Stimulated activated CD4-positive, alpha-beta T cell treated with anti-CD3 and anti-CD28 coated beads, Interleukin-2, amount 100 ng/mL, for 24 hours (primary cell): ENCODE measurements around the gene ANO7.

Experiments
- DNase-seq, 2 donors: peaks; one replicate each; pipeline ENCODE4 v3.0.0-alpha.2; 2020

Gene ANO7

DNA sequence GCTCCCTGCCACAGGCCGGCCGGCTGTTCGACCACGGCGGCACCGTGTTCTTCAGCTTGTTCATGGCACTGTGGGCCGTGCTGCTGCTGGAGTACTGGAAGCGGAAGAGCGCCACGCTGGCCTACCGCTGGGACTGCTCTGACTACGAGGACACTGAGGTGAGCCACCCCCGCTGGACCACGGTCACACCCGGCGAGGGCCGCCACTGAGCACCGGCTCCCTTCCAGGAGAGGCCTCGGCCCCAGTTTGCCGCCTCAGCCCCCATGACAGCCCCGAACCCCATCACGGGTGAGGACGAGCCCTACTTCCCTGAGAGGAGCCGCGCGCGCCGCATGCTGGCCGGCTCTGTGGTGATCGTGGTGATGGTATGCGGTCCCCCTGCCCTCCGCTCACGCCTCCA lies 20.8 kb downstream of the ANO7 start:
- DNase-seq: no peak

DNA sequence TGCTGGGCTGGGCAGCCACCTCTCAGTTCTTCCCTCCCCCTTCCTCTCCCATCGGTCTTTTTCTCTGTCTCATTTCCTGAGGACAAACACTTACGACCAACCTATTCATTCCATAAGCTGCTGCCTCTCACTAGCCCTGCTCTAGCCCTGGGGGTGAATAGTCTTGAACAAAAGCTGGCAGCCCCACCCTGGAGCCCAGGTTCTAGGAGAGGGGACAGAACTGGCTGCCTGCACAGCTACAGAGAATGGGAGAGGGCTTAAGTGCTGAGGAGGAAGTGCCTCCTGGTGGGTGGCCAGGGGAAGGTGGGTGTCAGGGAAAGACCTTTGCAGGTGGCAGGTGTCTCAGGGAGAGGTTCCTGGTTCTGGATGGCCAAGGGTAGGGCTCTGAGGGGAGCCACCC lies 22.8 kb downstream of the ANO7 start:
- DNase-seq: no peak

DNA sequence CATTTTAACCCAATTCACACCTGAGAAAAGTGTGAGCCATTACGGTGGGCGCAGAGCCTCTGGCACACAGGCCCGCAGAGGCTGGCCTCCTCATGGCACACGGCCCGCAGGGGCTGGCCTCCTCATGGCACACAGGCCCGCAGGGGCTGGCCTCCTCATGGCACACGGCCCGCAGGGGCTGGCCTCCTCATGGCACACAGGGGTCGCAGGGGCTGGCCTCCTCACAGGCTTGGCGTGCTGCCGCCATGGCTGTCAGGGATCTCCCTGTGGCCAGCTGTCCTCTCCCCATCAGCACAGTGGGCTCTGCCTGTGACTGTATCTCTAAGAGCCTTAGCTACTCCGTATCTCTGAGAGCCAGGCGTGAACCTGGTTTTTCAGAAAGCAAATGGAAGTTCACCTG lies 24.6 kb downstream of the ANO7 start:
- no peak for DNase-seq

DNA sequence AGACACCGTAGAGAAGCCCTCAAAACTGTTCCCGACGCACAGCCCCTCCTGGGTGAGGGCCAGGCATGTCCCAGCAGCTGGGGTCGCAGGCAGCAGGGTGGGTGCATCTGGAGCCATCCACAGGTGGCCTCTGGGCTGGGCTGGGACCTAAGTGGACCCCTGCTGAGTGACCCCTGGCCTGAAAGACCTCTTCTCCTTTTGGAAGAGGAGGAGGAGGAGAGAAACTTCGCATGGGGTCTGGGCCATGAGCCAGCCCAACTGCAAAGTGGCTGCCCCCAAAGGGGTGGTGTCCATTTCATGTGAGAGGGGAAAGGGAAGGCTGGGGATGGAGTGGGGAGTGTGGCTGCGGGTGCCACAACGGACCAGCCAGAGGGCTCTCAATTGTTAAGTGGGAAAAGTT lies 25.1 kb downstream of the ANO7 start:
- no peak for DNase-seq

DNA sequence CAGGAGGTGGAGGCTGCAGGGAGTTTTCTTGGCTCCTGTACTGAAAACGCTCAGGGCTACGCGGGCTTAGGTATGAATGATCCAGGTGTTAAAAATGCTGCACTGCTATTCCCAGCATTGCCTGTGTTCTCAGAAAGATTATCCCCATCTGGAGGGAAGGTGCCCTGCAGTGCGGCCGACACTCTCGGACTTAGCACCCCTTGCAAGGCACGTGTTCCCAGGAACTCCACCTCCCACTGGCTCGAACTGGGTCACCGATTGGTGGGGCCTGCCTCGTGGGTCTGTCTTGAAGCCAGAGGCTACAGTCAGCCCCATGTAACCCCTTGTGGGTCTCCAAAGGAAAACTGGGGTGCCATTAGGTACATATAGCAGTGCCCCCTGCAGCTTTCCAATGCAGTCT lies 25.7 kb downstream of the ANO7 start:
- DNase-seq: no peak

DNA sequence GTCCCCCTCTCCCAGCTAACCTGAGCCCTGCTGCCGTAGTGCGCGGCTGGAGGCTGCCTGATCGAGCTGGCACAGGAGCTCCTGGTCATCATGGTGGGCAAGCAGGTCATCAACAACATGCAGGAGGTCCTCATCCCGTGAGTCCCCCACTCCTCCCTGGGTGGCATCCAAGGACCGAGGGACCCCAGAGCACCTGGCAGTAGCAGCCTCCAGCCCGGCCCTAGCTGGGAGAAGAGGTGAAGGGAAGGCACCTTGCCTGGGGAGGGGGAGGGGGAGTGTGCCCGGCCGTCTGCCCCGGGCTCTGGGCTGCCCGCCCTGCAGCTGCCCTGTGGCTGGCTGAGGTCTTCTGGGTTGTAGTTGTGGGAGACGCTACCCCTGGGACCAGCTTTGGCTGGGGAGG lies 26.3 kb downstream of the ANO7 start:
- DNase-seq: no peak

DNA sequence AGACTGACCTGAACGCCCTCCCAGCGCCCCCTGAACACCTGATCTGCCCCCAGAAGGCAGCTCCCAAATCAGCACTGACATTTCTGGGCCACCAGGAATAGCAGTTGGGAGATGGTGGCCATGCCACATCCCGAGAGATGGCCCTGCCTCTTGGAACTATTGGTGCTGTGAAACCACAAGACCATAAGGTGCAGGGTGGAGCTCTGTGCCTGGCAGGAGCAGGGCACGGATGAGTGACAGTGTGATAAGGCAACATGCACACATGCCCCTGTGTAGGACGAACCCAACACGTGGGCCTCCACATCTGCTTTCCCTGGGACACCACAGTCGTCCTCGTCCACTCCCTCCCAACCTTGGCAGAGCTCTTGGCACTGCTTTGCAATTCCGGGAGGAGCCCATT lies 26.9 kb downstream of the ANO7 start:
- no peak for DNase-seq

DNA sequence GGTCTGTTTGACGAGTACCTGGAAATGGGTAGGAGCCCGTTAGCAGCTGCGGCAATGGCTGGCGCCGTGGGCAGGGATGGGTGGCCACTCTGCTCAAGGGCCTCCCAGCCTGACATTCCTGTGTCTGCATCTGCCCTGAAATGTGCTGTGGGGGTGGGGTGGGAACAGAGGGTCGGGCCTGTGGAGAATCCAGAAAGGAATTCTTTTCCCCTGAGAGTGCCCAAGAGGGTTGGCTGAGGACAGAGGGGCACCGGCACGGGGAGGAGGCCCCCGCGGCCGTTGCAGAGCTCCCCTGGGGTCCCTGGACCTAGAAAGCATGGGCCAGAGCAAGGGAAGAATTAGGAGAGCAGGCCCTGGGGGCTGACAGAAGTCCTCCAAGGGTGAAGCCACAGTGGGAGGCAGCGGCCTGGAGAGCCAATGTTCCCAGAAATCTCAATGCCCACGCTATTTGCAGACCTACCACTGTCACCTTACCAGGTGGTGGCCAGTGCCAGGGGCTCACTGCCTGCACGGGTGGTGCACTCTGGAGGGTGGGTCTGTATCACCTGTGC lies 27.8 kb downstream of the ANO7 start:
- no peak for DNase-seq

DNA sequence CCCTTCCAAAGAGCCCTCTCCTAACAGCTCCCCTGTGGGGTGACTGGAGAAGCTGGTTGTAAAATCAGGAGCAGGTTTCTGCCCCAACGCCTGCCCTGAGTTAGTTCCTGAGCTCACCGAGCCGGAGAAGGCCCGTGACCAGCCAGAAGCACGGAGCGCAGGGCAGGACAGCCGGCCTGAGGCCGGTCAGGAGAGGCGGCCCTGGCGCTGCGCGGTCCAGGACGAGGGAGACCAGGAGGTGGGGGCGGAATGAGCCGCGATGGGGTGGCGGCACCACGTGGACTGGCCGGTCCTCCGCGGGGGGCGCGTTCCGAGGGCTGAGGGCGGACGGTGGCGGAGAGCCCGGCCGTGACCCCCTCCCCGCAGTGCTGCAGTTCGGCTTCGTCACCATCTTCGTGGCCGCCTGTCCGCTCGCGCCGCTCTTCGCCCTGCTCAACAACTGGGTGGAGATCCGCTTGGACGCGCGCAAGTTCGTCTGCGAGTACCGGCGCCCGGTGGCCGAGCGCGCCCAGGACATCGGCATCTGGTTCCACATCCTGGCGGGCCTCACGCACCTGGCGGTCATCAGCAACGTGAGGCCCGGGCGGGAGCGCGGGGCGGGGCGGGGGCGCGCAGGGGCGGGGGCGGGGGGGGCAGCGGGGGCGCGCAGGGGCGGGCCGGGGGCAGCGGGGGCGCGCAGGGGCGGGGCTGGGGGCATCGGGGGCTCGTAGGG lies 29.0 kb downstream of the ANO7 start:
- peak; percentile 26 to 45 for DNase-seq

DNA sequence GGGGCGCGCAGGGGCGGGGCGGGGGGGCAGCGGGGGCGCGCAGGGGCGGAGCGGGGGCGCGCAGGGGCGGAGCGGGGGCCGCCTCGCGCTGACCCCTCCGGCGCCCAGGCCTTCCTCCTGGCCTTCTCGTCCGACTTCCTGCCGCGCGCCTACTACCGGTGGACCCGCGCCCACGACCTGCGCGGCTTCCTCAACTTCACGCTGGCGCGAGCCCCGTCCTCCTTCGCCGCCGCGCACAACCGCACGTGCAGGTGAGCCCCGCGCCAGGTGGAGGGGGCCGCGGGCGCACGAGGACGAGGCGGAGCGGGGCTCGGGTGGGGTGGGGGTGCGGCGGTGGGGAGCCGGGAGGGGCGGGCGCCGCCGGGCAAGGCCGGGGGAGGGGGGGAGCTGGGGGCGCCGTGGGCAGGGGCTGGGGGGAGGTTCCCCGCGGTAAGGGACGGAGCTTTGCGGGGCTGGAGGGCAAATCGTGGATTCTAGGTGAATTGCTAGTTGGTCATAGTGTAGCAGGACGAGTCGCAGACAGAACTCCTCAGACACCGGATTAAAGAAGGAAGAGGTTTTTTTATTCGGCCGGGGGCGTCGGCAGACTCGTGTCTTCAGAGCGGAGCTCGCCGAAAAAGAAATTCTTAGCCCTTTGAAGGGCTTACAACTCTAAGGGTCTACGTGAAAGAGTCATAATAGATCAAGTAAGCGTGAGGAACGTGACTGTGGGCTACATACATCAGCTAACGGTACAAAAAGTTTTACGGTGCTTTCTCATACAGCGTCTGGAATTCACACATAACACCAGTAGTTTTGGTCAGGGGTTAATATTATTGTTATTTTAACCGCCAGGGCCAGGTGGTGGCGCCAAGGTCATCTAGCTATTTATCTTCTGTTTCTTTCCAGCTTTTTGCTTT lies 29.9 kb downstream of the ANO7 start:
- peak; percentile 35 to 49 for DNase-seq

DNA sequence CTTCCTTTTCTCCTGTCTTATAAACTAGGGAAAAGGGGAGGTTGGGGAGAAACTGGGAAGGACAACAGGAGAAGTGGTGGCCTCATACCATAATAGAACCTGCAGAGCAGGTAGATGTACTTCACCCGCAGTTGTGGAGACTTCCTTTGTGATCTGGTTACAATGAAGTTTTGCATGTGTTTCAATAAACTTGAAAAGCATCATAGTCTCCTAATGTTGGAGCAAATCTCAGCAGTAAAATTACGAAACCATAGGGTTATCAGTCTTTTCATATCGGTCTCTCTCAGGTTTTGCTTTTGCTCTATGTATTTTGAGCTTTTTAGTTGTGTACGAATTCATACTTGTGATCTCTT lies 30.5 kb downstream of the ANO7 start:
- DNase-seq: no peak

DNA sequence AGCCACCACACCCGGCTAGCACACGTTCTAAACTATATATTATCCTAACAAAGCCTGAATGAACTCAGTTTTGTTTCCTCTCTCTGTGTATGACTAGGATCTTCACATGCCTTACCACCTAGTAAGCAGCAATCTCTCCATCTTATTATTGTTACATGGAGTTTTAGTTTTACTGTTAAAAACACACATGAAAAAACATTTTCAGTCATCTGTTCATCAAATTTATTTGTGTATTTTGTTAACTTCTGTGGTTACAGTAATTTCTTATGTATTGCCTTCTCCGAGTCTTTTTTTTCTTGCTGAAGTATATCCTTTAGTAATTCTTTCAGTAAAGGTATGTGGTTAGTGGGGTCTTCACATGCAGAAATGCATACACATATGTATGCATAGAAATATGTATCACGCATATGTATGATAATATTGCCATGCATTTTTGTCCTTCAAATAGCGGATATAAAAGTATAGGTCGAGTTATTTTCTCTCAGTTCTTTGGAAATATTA lies 31.4 kb downstream of the ANO7 start:
- DNase-seq: no peak

DNA sequence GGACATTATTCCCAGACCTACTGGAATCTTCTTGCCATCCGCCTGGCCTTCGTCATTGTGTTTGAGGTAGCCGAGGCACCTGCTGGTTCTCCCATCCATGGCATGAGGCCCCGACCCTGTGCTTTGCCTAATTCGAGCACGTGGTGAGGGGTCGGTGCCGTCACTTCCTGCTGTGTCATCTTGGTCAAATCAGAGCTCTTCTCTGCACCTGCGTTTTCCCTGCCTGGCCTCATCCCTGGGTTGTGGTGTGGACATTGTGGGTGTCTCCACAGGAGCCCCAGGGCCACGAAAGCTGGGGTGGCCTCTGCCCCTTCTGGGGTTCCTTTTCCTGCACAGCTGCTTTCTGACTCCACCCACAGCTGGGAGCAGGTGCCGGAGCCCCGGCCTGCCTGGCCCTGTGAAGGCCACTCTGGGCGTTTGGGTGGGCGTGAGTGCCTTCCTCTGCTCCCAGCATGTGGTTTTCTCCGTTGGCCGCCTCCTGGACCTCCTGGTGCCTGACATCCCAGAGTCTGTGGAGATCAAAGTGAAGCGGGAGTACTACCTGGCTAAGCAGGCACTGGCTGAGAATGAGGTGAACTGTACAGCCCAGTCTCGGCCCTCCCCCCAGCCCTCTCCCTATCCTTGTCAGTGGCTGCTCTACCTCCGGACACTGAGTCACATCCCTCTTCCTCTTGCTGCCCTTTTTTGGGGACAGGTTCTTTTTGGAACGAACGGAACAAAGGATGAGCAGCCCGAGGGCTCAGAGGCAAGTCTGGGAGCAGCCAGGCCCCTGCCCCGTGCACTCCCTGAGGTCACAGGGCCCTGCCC lies 34.9 kb downstream of the ANO7 start:
- no peak for DNase-seq

DNA sequence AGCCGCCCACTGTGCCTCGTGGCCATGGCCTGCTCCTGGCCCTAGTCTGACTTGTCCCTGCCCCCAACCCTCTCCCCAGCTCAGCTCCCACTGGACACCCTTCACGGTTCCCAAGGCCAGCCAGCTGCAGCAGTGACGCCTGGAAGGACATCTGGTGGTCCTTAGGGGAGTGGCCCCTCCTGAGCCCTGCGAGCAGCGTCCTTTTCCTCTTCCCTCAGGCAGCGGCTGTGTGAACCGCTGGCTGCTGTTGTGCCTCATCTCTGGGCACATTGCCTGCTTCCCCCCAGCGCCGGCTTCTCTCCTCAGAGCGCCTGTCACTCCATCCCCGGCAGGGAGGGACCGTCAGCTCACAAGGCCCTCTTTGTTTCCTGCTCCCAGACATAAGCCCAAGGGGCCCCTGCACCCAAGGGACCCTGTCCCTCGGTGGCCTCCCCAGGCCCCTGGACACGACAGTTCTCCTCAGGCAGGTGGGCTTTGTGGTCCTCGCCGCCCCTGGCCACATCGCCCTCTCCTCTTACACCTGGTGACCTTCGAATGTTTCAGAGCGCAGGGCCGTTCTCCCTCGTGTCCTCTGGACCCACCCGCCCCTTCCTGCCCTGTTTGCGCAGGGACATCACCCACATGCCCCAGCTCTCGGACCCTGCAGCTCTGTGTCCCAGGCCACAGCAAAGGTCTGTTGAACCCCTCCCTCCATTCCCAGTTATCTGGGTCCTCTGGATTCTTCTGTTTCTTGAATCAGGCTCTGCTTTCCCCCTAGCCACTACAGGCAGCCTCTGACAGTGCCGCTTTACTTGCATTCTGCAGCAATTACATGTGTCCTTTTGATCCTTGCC lies 35.8 kb downstream of the ANO7 start:
- DNase-seq: no peak

DNA sequence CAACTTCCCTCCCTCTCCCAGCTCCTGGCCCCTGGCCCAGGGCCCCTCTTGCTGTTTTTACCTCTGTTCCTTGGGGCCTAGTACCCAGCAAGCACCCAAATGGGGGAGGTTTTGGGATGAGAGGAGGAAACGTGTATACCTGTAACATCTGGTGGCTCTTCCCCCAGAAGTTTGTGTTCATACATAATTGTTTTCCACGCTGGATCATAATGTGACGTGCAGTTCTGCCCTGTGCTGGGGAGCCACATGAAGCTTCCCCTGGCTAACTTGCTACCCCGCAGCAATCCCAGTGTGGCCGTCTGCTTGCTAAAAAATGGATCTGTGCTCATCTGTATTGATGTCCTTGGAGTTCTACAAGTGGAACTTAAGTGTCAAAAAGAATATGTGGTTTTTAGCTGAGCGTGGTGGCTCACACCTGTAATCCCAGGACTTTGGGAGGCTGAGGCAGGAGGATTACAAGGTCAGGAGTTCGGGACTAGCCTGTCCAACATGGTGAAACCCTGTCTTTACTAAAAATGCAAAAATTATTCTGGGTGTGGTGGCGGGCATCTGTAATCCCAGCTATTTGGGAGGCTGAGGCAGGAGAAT lies 36.5 kb downstream of the ANO7 start:
- no peak for DNase-seq

DNA sequence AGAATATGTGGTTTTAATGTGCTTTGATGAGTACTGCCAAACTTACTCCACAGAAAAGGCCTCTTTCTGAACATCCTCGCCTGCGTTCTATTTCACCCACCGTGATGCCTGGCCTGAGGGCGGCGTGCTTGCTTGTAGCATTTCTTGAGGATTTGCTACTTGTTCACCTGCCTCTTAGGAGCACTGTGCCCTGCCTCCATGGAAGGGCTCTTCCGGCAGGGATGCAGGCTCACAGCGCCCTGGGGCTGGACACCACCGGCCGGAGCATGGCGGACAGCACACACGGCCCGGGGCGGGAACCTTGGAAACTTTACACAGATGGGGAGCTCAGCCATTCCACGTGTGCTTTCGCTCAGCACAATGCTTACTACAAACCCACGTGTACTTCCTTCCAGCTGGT lies 37.1 kb downstream of the ANO7 start:
- DNase-seq: no peak

DNA sequence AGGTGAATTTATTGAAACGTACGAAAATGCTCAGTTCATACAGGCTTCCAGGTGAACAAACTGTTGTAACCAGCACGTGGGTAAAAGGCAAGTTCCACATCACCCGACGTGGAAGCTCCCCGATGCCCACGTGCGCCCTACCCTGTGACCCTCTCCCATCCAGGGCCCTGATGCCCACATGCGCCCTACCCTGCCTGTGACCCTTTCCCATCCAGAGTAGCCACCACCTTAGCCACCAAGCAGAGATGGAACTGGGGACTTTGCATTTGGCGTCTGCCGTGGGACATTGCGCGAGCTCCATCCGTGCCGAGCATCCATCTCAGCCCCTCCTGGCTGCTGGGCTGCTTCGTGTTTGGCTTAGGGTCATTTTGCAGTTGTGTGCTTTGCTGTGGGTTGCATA lies 37.5 kb downstream of the ANO7 start:
- DNase-seq: no peak

DNA sequence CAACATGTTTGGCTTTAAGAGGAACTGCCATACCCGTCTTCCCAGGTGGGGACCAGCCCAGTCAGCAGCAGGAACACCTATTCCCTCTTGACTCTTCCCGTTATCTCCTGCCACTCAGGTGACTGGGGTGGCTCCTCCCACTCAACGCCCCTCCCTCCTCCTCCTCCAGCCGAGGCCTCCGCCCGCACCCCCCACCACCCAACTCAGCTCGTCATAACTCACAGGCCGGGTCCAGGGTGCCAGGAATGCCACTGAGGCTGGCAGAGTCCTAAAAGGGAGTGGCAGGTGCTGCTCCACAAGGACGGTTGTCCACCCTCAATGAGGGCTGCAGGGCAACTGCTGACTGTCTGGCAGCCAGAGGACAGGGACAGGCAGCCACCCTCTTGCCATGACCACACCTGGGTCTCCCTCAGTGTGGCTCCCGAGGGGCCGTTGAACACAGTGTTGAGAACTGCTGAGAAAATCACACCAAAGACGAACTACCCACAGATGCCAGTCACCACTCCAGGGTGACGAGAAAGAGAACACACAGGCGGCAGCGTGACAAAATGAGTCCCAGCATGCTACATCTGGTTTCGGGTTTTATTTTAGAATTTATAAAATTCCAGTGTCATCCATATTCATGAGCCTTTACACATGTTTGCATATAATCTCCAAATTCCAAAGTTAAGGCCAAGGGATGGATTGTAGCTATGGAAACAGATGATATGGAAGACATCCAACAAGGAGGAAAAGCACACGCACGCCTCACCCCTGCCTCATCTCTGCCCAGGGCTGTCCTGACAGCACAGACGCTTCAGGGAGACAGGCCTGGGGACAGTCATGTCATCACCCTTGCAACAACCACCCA lies 38.5 kb downstream of the ANO7 start:
- DNase-seq: no peak

DNA sequence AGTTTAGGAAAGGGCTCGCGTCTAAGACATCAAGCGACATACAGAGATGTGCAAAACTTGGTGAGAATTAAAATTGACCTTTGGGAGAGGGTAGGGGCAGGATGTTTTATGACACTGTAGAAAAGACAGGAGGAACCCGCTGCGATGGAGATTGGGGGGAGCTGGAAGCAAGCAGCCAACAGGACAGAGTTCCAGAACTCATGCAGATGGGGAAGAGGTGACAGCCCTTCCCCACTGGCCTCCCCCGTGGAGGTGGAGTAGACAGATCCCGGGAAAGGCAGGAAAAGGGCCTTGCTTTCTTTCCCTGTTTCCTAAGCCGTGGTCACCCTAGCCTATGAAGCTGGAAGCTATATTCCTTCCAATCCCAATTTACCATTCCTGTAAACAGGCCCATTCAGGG lies 39.1 kb downstream of the ANO7 start:
- no peak for DNase-seq

DNA sequence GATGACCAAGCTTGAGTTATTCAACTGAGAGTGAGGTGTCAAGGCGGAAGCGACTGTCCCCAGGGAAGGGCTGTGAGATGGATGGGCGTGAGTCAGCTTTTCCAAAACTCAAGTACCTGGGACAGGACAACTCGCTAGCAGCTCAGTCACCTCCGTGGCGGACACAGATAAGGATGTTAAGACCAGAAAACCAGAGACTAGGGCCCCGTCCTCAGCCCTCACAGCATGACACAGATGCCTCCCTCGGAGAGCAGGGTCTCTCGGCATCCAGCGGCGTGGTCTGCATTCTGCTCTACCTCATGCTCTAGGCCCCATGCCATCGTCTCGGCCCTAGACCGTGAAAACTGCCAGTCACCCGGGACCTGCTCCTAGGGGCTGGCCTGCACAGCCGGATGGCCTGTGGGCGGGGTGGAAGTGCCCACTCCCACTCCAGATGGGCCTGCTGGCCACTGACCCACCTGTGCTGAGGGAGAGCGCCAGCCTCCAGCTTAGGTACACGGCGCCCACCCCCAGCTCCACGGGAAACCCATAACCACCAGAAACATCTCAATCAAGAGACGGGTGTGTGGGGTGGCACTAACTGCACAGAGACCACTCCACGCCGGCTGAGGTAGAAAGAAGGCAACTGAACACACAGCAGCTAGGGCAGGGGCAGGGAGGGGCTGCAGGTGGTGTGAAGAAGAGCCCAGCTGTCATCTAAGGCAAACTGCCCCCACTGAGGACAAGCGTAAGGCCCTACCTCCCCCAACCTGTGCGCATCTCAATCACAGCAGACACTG lies 39.8 kb downstream of the ANO7 start:
- no peak for DNase-seq
